K562 (cell line): ENCODE measurements around the gene LYPD5. TPM values are rescaled to one million over a fixed set of nuclear protein-coding genes. Genes with fewer than 3 reads are reported as not detected.
A peak's percentile ranks its signal among the peaks of the same experiment; 100 is the strongest.
"Not testable (repeated sequence)": the region's sequence is repeated elsewhere in the genome, so short reads cannot be mapped to it uniquely, and the experiment has no call there.

Experiments
- ATAC-seq: fragments of 200-7000 bp; cut with Tn5 transposase; 3 replicates; pipeline ENCODE4 v1.9.1; 2020; ENCODE audit warnings: moderate library complexity
- BruUV-seq: library from RNA; stranded (reverse); fragments of 400-500 nt; replicated peaks from 2 replicates; lab custom pipeline; 2021; lab: Mats Ljungman, UMichigan
- CTCF ChIA-PET: fragments of 300-600 bp; formaldehyde crosslinking; extraction: SDS; loops from one replicate; lab custom pipeline; 2021; ENCODE audit warnings: low intra/inter-chr PET ratio; lab: Yijun Ruan, JAX
- POLR2A ChIA-PET: fragments of 300-600, 350-650 bp; sonication (Branson Sonifier 250); formaldehyde crosslinking; extraction: SDS; loops from one replicate; lab custom pipeline; 2021; ENCODE audit warnings: antibody characterized with exemption, inconsistent platforms; lab: Yijun Ruan, JAX
- DNase-seq, 4 experiments: peaks; one replicate each; pipeline versions ENCODE4 v3.0.0 to v3.0.0-alpha.2; 2011 to 2018; ENCODE audit warnings: low spot score in 3 of 4, mixed read lengths in 3 of 4; ENCODE audit errors: extremely low read depth in 1 of 4
- FAIRE-seq: peaks from 2 replicates; lab custom pipeline; 2011; peaks lifted over from hg19 to GRCh38; lab: Jason Lieb, UNC
- H2AFZ ChIP-seq: 2 replicates; pipeline ENCODE4 v1.6.0; 2011; ENCODE audit warnings: low read depth, low read length, control low read depth, inconsistent platforms
- H3K27ac ChIP-seq: fragments of 200-600 bp; 3 replicates; pipeline ENCODE4 v1.8.0; 2011; ENCODE audit warnings: low read depth, mild to moderate bottlenecking, control low read depth, inconsistent platforms, low read length, moderate library complexity, mixed read lengths; ENCODE audit errors: extremely low read depth
- H3K27me3 ChIP-seq, 2 experiments: fragments of 300-600 bp in 1 of 2; 2 replicates in 1 of 2; 3 replicates in 1 of 2; pipeline versions ENCODE4 v1.6.0 to v1.8.0; 2011; ENCODE audit warnings: inconsistent platforms in 2 of 2, low read length in 2 of 2, mild to moderate bottlenecking in 1 of 2, mixed read lengths in 1 of 2, moderate library complexity in 1 of 2; ENCODE audit not compliant: control insufficient read depth in 2 of 2, insufficient read depth in 2 of 2
- H3K36me3 ChIP-seq: fragments of 300-600 bp; 3 replicates; pipeline ENCODE4 v1.8.0; 2011; ENCODE audit warnings: mild to moderate bottlenecking, low read length, inconsistent platforms; ENCODE audit not compliant: control insufficient read depth, insufficient read depth
- H3K4me1 ChIP-seq, 2 experiments: fragments of 200-600 bp in 1 of 2; replicated peaks in 1 of 2; 2 replicates in 1 of 2; 3 replicates in 1 of 2; pipeline versions ENCODE4 v1.5.1 to v1.8.0; 2011; ENCODE audit warnings: inconsistent platforms in 2 of 2, low read length in 2 of 2, mild to moderate bottlenecking in 1 of 2, mixed read lengths in 1 of 2, moderate library complexity in 1 of 2; ENCODE audit not compliant: control insufficient read depth in 2 of 2, insufficient read depth in 2 of 2
- H3K4me2 ChIP-seq: 2 replicates; pipeline ENCODE4 v1.6.1; 2011; ENCODE audit warnings: low read length, control low read depth, inconsistent platforms, mixed read lengths; ENCODE audit not compliant: insufficient read depth
- H3K4me3 ChIP-seq: fragments of 200-600 bp; sonication (generic), shearing (Covaris generic); 2 replicates; pipeline ENCODE4 v1.5.1; 2016; ENCODE audit warnings: control low read depth, inconsistent platforms
- H3K79me2 ChIP-seq: fragments of 200-600 bp; 3 replicates; pipeline ENCODE4 v1.8.0; 2011; ENCODE audit warnings: low read length, inconsistent platforms; ENCODE audit not compliant: control insufficient read depth, insufficient read depth
- H3K9ac ChIP-seq, 2 experiments: 2 replicates each; pipeline versions ENCODE4 v1.6.0 to v1.6.1; 2011; ENCODE audit warnings: low read depth in 2 of 2, low read length in 2 of 2, control low read depth in 1 of 2, inconsistent platforms in 1 of 2, mild to moderate bottlenecking in 1 of 2, mixed read lengths in 1 of 2; ENCODE audit not compliant: insufficient read depth in 1 of 2
- H3K9me1 ChIP-seq: one replicate; pipeline ENCODE4 v1.6.0; 2011; ENCODE audit warnings: inconsistent platforms, mild to moderate bottlenecking, low read length, moderate library complexity; ENCODE audit not compliant: control insufficient read depth, insufficient read depth
- H3K9me3 ChIP-seq: replicated peaks from 2 replicates; pipeline ENCODE4 v1.5.1; 2011; ENCODE audit warnings: low read depth, low read length, inconsistent platforms; ENCODE audit not compliant: control insufficient read depth, insufficient read depth
- H4K20me1 ChIP-seq: replicated peaks from 2 replicates; pipeline ENCODE4 v1.6.1; 2011; ENCODE audit warnings: low read length, inconsistent platforms, mixed read lengths; ENCODE audit not compliant: control insufficient read depth, insufficient read depth
- ADNP ChIP-seq: fragments of 200-800 bp; sonication (Bioruptor generic); IDR thresholded peaks from 2 replicates; pipeline ENCODE4 v1.6.1; 2016; ENCODE audit warnings: missing genetic modification characterization, missing compliant biosample characterization
- BCOR ChIP-seq: fragments of 450-650 bp; IDR thresholded peaks from 2 replicates; pipeline ENCODE4 v1.6.1; 2016
- CBX8 ChIP-seq: fragments of 200-600 bp; sonication (generic); IDR thresholded peaks from 2 replicates; pipeline ENCODE4 v1.6.1; 2012; ENCODE audit warnings: borderline replicate concordance, mixed run types, low read depth, mild to moderate bottlenecking, moderate library complexity, mixed read lengths, low read length, control low read depth, inconsistent platforms; ENCODE audit not compliant: poor library complexity, severe bottlenecking; ENCODE audit errors: extremely low read depth
- FOS ChIP-seq: IDR thresholded peaks from 3 replicates; pipeline ENCODE4 v1.6.1; 2011; ENCODE audit not compliant: insufficient read length; ENCODE audit errors: extremely low read depth
- HDAC6 ChIP-seq: IDR thresholded peaks from 2 replicates; pipeline ENCODE4 v1.6.1; 2012; ENCODE audit warnings: low read depth, mild to moderate bottlenecking, control low read depth, inconsistent platforms, low read length, moderate library complexity
- IRF1 ChIP-seq: sonication (generic); formaldehyde crosslinking; IDR thresholded peaks from 2 replicates; pipeline ENCODE4 v1.8.0; 2022; ENCODE audit warnings: missing genetic modification reagents, mild to moderate bottlenecking, borderline replicate concordance
- KDM5B ChIP-seq: fragments of 200-600 bp; sonication (generic); IDR thresholded peaks from 2 replicates; pipeline ENCODE4 v1.6.1; 2012; ENCODE audit warnings: low read depth, mild to moderate bottlenecking, moderate library complexity, low read length, control low read depth, inconsistent platforms; ENCODE audit not compliant: insufficient replicate concordance
- MED1 ChIP-seq: sonication (generic); formaldehyde crosslinking; IDR thresholded peaks from 2 replicates; pipeline ENCODE4 v1.8.1; 2023; ENCODE audit warnings: missing genetic modification reagents, borderline replicate concordance
- MIER1 ChIP-seq: fragments of 450-650 bp; IDR thresholded peaks from 2 replicates; pipeline ENCODE4 v1.6.1; 2016; ENCODE audit warnings: antibody characterized with exemption, mild to moderate bottlenecking, low read depth
- MTF1 ChIP-seq: fragments of 250-450 bp; sonication (Bioruptor Pico); IDR thresholded peaks from 2 replicates; pipeline ENCODE4 v1.9.0; 2021; ENCODE audit warnings: moderate library complexity, mild to moderate bottlenecking, inconsistent platforms, borderline replicate concordance
- POLR2A ChIP-seq: fragments of 450-650 bp; conservative IDR thresholded peaks from 2 replicates; pipeline ENCODE4 v1.6.1; 2016
- SIRT6 ChIP-seq: IDR thresholded peaks from one replicate; pipeline ENCODE4 v1.6.1; 2012; ENCODE audit warnings: low read depth, mild to moderate bottlenecking, control low read depth, inconsistent platforms, low read length, moderate library complexity
- ZBTB17 ChIP-seq: fragments of 450-650 bp; formaldehyde crosslinking; IDR thresholded peaks from 2 replicates; pipeline ENCODE4 v1.4.0; 2020; ENCODE audit warnings: mild to moderate bottlenecking
- ZFX ChIP-seq: sonication (generic); formaldehyde crosslinking; IDR thresholded peaks from 2 replicates; pipeline ENCODE4 v1.8.0; 2022; ENCODE audit warnings: mild to moderate bottlenecking, missing genetic modification reagents, moderate library complexity
- WGBS: fragments of 100-300 bp; shearing (Covaris generic); methylation state at CpG from one replicate; pipeline ENCODE4 v1.1.6; 2016; ENCODE audit warnings: low coverage, mixed read lengths; ENCODE audit not compliant: insufficient coverage; ENCODE audit errors: missing lambda C conversion rate; 5-methylcytosine and 5-hydroxymethylcytosine counted together
- in situ Hi-C: fragments of 300-500 bp; cut with MboI; formaldehyde crosslinking; loops from 4 replicates; pipeline ENCODE4 v1.15.0; 2018; ENCODE audit warnings: inconsistent platforms, mixed read lengths
- intact Hi-C: fragments of 100-400 bp; cut with micrococcal nuclease; formaldehyde crosslinking; loops from 2 replicates; pipeline ENCODE4 v1.14.2; 2022
- polyA plus RNA-seq, 8 experiments: library from polyadenylated mRNA; depleted of rRNA in 4 of 8; stranded (reverse) in 5 of 8; unstranded in 3 of 8; fragments of >200 nt; fragmentation: Nextera tagmentation in 2 of 8; fragmentation: Illumina TruSeq in 1 of 8; extraction: Ambion mirVana in 2 of 8; extraction: Trizol in 1 of 8; gene quantifications; 2 replicates each; pipeline versions ENCODE4 v1.2.1 to v1.2.3, GENCODE V29; 2011 to 2014; ENCODE audit warnings: inconsistent platforms in 1 of 8, missing spikeins in 1 of 8
- total RNA-seq, 7 experiments: library from RNA; depleted of rRNA in 6 of 7; stranded (reverse); fragments of >200 nt in 6 of 7; fragmentation: Illumina TruSeq in 2 of 7; extraction: Trizol in 2 of 7; gene quantifications; 2 replicates each; pipeline versions ENCODE4 v1.2.1 to v1.2.3, GENCODE V29; 2011 to 2021; ENCODE audit warnings: low replicate concordance in 1 of 7
- TF ChIP-seq, protein P1 (sequence below): fragments of 250-450 bp; sonication (Bioruptor Pico); IDR thresholded peaks from 2 replicates; pipeline ENCODE4 v1.6.1; 2021; ENCODE audit warnings: mild to moderate bottlenecking

LYPD5 gene
- total and polyA plus RNA-seq, 9 of the 15 experiments (the other 6 are each of a cell fraction or from before 2014, with no cell fraction given): 0.03 to 0.22 (median 0.10) TPM; not detected in 3

- FAIRE-seq, CTCF ChIA-PET, H4K20me1 ChIP-seq, H3K9me1 ChIP-seq, H3K9me3 ChIP-seq, H3K27me3 ChIP-seq, intact Hi-C loops, DNase-seq, BruUV-seq, H3K4me3 ChIP-seq, in situ Hi-C loops, H3K79me2 ChIP-seq: not testable (repeated sequence)
- Histone ChIP-seq H2AFZ (peak overlapping the region; percentile 64; the same call in 1 of the 2 replicates), H3K4me1 (peaks cover 30 to 37% of the 10 kb centered on the region in 2 experiments), H3K9ac (peak overlapping the region; percentile 53 to 55; a peak in 3 of 4 replicates), H3K4me2 (peak overlapping the region; percentile 23; the same call in 1 of the 2 replicates), H3K36me3 (peaks cover 40% of the 10 kb centered on the region), H3K27ac (peak overlapping the region; percentile 76)
- ATAC-seq: peak; percentile 13
- TF ChIP-seq POLR2A: 0 out of 2 replicates have a peak, but pooled peaks have one; percentile 30
- TF ChIP-seq ADNP: peak; percentile 40; the same call in 1 of the 2 replicates
- peak; percentile 46; the same call in 1 of the 2 replicates for TF ChIP-seq ZFX
- 0 out of 2 replicates have a peak, but pooled peaks have one; percentile 9 for TF ChIP-seq BCOR
- 0 out of 2 replicates have a peak, but pooled peaks have one; percentile 17 for TF ChIP-seq MIER1
- POLR2A ChIA-PET: interaction anchor here (0.6 to 6.3 kb wide), 8 partner anchors 10 to 188 kb away, joined by 3 to 50 read pairs (median 4); partner anchors contain the start of genes IRGQ, PLAUR and SMG9
- WGBS: 64% methylated on average over 8 of the region's 8 CpGs
Observed at GRCh38 chr19:43764684-43765083, 37.6 kb downstream of the LYPD5 start.

GRCh38 chr19:43763473-43763939, 38.7 kb downstream of the LYPD5 start:
- ChIA-PET CTCF (no interaction called here), POLR2A (interaction anchor here (0.6 to 6.3 kb wide), 7 partner anchors 9 to 222 kb away, joined by 3 to 50 read pairs (median 3); partner anchors contain the start of gene SMG9)
- Histone ChIP-seq H3K9ac (peak overlapping the region; percentile 19 to 38; a peak in 1 of 4 replicates), H3K9me3 (no peaks in the 10 kb centered on the region), H2AFZ (0 out of 2 replicates have a peak overlapping the region, but pooled peaks have one; percentile 19), H3K36me3 (peaks cover 28% of the 10 kb centered on the region; the same call in 2 of the 3 replicates), H3K79me2 (no peaks in the 10 kb centered on the region), H3K27me3 (no peaks in the 10 kb centered on the region), H4K20me1 (no peaks in the 10 kb centered on the region), H3K9me1 (peaks cover 4% of the 10 kb centered on the region), H3K4me2 (no peak overlapping the region; the same call in 1 of the 2 replicates), H3K27ac (peak overlapping the region; percentile 59; the same call in 2 of the 3 replicates), H3K4me1 (peaks cover 30 to 44% of the 10 kb centered on the region in 2 experiments), H3K4me3 (no peak overlapping the region)
- 44% methylated on average over 3 of the region's 3 CpGs for WGBS
- intact Hi-C loops: no loop called here
- ATAC-seq (no peak), DNase-seq (peak in 1 of 4 experiments; percentile 38), FAIRE-seq (no peak)
- no TSS peak for BruUV-seq
- in situ Hi-C loops: no loop called here
- TF ChIP-seq CBX8 (no peak), HDAC6 (no peak), IRF1 (no peak), KDM5B (no peak), MED1 (CRISPR knock-in tag) (no peak), MTF1 (CRISPR knock-in tag) (no peak), FOS (no peak), SIRT6 (no peak), ZBTB17 (CRISPR knock-in tag) (no peak)
- TF ChIP-seq, protein P1, sequence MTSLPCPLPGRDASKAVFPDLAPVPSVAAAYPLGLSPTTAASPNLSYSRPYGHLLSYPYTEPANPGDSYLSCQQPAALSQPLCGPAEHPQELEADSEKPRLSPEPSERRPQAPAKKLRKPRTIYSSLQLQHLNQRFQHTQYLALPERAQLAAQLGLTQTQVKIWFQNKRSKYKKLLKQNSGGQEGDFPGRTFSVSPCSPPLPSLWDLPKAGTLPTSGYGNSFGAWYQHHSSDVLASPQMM (CRISPR knock-in tag): no peak
